ENCODE data around the gene REST.

- TF ChIP-seq POLR2A (IDR thresholded peaks at IDR 0.05) (no peak), CTCF (IDR thresholded peaks at IDR 0.05 in 8 of 11, conservative IDR thresholded peaks at IDR 0.05 in 3 of 11) (no peak)
Observed at GRCh38 chr4:56902703-56903102, 5.0 kb upstream of the REST start.

All from spleen (tissue), 7 donors.